Endothelial cell of umbilical vein (primary cell): ENCODE measurements around the gene MSH3. TPM values are rescaled to one million over a fixed set of nuclear protein-coding genes. Genes with fewer than 3 reads are reported as not detected.

Experiments
- BruUV-seq: library from RNA; stranded (reverse); fragments of 400-500 nt; replicated peaks from 2 replicates; lab custom pipeline; 2021; lab: Mats Ljungman, UMichigan
- CTCF ChIA-PET: fragments of 300-600, 350-600 bp; sonication (Branson Sonifier 250); formaldehyde crosslinking; loops from one replicate; lab custom pipeline; 2021; ENCODE audit warnings: antibody characterized with exemption, inconsistent platforms; lab: Charles Lee
- POLR2A ChIA-PET: fragments of 300-600, 350-600 bp; sonication (Branson Sonifier 250); formaldehyde crosslinking; loops from one replicate; lab custom pipeline; 2021; ENCODE audit warnings: antibody characterized with exemption, inconsistent platforms; lab: Charles Lee
- DNase-seq: peaks from one replicate; pipeline ENCODE4 v3.0.0-alpha.2; 2011; ENCODE audit warnings: low read depth, low spot score
- FAIRE-seq: peaks from 2 replicates; lab custom pipeline; 2011; peaks lifted over from hg19 to GRCh38; lab: Jason Lieb, UNC
- H2AFZ ChIP-seq: 2 replicates; pipeline ENCODE4 v1.6.0; 2012; ENCODE audit warnings: low read depth, low read length, control low read depth, inconsistent platforms
- H3K27ac ChIP-seq: 2 replicates; pipeline ENCODE4 v1.5.1; 2011; ENCODE audit warnings: low read depth, mild to moderate bottlenecking, control low read depth, low read length, moderate library complexity; ENCODE audit not compliant: insufficient read depth
- H3K27me3 ChIP-seq, 2 experiments: 2 replicates each; pipeline versions ENCODE4 v1.6.0 to v1.6.1; 2011; ENCODE audit warnings: low read length in 2 of 2, mixed read lengths in 1 of 2; ENCODE audit not compliant: control insufficient read depth in 2 of 2, insufficient read depth in 2 of 2
- H3K36me3 ChIP-seq, 2 experiments: 2 replicates in 1 of 2; 3 replicates in 1 of 2; pipeline ENCODE4 v1.5.1; 2011; ENCODE audit warnings: low read length in 2 of 2, mild to moderate bottlenecking in 1 of 2, moderate library complexity in 1 of 2; ENCODE audit not compliant: control insufficient read depth in 2 of 2, insufficient read depth in 2 of 2; ENCODE audit errors: extremely low read depth in 1 of 2
- H3K4me1 ChIP-seq: 3 replicates; pipeline ENCODE4 v1.5.1; 2011; ENCODE audit warnings: mild to moderate bottlenecking, low read length; ENCODE audit not compliant: control insufficient read depth, insufficient read depth; ENCODE audit errors: extremely low read depth
- H3K4me2 ChIP-seq: 2 replicates; pipeline ENCODE4 v1.6.1; 2011; ENCODE audit warnings: low read length, control low read depth, mixed read lengths; ENCODE audit not compliant: insufficient read depth
- H3K4me3 ChIP-seq, 3 experiments: fragments of 200-600 bp in 1 of 3; sonication (generic), shearing (Covaris generic) in 1 of 3; replicated peaks in 1 of 3; 2 replicates each; pipeline ENCODE4 v1.5.1; 2011 to 2016; ENCODE audit warnings: control low read depth in 3 of 3, low read length in 3 of 3, mild to moderate bottlenecking in 2 of 3, inconsistent platforms in 1 of 3, low read depth in 1 of 3, moderate library complexity in 1 of 3; ENCODE audit not compliant: insufficient read depth in 1 of 3
- H3K79me2 ChIP-seq: 2 replicates; pipeline ENCODE4 v1.6.0; 2012; ENCODE audit warnings: low read length, inconsistent platforms; ENCODE audit not compliant: control insufficient read depth, insufficient read depth
- H3K9ac ChIP-seq: replicated peaks from 2 replicates; pipeline ENCODE3; 2011; ENCODE audit warnings: low read length, control low read depth; ENCODE audit not compliant: insufficient read depth; ENCODE audit errors: extremely low read depth
- H3K9me1 ChIP-seq: replicated peaks from 3 replicates; pipeline ENCODE4 v1.6.0; 2011; ENCODE audit warnings: mild to moderate bottlenecking, low read length; ENCODE audit not compliant: control insufficient read depth, insufficient read depth; ENCODE audit errors: extremely low read depth
- H3K9me3 ChIP-seq: replicated peaks from 2 replicates; pipeline ENCODE4 v1.5.1; 2012; ENCODE audit warnings: low read length, inconsistent platforms; ENCODE audit not compliant: control insufficient read depth, insufficient read depth
- H4K20me1 ChIP-seq: replicated peaks from 2 replicates; pipeline ENCODE3; 2011; ENCODE audit warnings: mild to moderate bottlenecking, low read length; ENCODE audit not compliant: control insufficient read depth, insufficient read depth; ENCODE audit errors: extremely low read depth
- CTCF ChIP-seq, 2 donors: IDR thresholded peaks; 1 replicate in 1 of 2; 2 replicates in 1 of 2; pipeline ENCODE4 v1.5.1; 2011; ENCODE audit warnings: low read length in 2 of 2, mild to moderate bottlenecking in 2 of 2, moderate library complexity in 2 of 2, control low read depth in 1 of 2, inconsistent platforms in 1 of 2, low read depth in 1 of 2; ENCODE audit not compliant: insufficient read depth in 1 of 2; ENCODE audit errors: extremely low read depth in 1 of 2
- EZH2 ChIP-seq: IDR thresholded peaks from 2 replicates; pipeline ENCODE4 v1.6.1; 2012; ENCODE audit warnings: borderline replicate concordance, low read depth, mild to moderate bottlenecking, moderate library complexity, low read length, inconsistent platforms; ENCODE audit not compliant: severe bottlenecking
- FOS ChIP-seq: IDR thresholded peaks from 2 replicates; pipeline ENCODE4 v1.6.1; 2011; ENCODE audit warnings: mild to moderate bottlenecking, low read length, moderate library complexity, borderline replicate concordance; ENCODE audit not compliant: insufficient read depth
- GATA2 ChIP-seq: IDR thresholded peaks from 2 replicates; pipeline ENCODE4 v1.7.0; 2011; ENCODE audit warnings: low read depth, mild to moderate bottlenecking, moderate library complexity, mixed read lengths, low read length; ENCODE audit not compliant: insufficient read length, insufficient read depth
- JUN ChIP-seq: IDR thresholded peaks from 2 replicates; pipeline ENCODE4 v1.6.1; 2011; ENCODE audit warnings: borderline replicate concordance, low read depth; ENCODE audit not compliant: insufficient read length, insufficient read depth
- MAX ChIP-seq: IDR thresholded peaks from 2 replicates; pipeline ENCODE4 v1.6.1; 2011; ENCODE audit not compliant: insufficient read depth, insufficient read length
- MYC ChIP-seq: IDR thresholded peaks from one replicate; pipeline ENCODE4 v1.6.1; 2011; ENCODE audit warnings: mild to moderate bottlenecking, low read depth, low read length
- POLR2A ChIP-seq: IDR thresholded peaks from 2 replicates; pipeline ENCODE4 v1.6.1; 2012; ENCODE audit warnings: low read depth, mild to moderate bottlenecking, control low read depth, low read length
- POLR2AphosphoS5 ChIP-seq: IDR thresholded peaks from 2 replicates; pipeline ENCODE4 v1.6.1; 2012; ENCODE audit warnings: low read depth, mild to moderate bottlenecking, control low read depth, low read length, moderate library complexity; ENCODE audit not compliant: insufficient read depth
- dilution Hi-C: fragments of 300-500 bp; cut with MboI; formaldehyde crosslinking; loops from one replicate; pipeline ENCODE4 v1.15.0; 2019; ENCODE audit warnings: low sequenced_read_pairs; ENCODE audit not compliant: extremely low pct_ligation_motif_present
- intact Hi-C: fragments of 100-400 bp; cut with micrococcal nuclease; formaldehyde crosslinking; loops from one replicate; pipeline ENCODE4 v1.10.0; 2022
- polyA plus RNA-seq, 4 experiments: library from polyadenylated mRNA; depleted of rRNA in 3 of 4; stranded (reverse) in 3 of 4; unstranded in 1 of 4; fragments of >200 nt; gene quantifications; 2 replicates each; pipeline versions ENCODE4 v1.2.1 to v1.2.3, GENCODE V29; 2011 to 2012; ENCODE audit warnings: missing spikeins in 1 of 4
- total RNA-seq: library from RNA; stranded (reverse); gene quantifications from 2 replicates; pipeline ENCODE4 v1.2.3, GENCODE V29; 2021

Gene MSH3
- total and polyA plus RNA-seq, 2 donors (not counting 3 experiments of a cell fraction or from before 2014, with no cell fraction given): 2.0 to 13.0 TPM

- POLR2A ChIA-PET: no interaction called here
- dilution Hi-C loops: no loop called here
Observed at GRCh38 chr5:80629281-80629680, 25.2 kb upstream of the MSH3 start.

GRCh38 chr5:80631278-80632259 is 22.9 kb upstream of the MSH3 start:
- peaks cover 2% of the 10 kb centered on the region for H3K4me1 ChIP-seq
- peaks cover 0 to 2% of the 10 kb centered on the region in 2 experiments for H3K36me3 ChIP-seq
- H3K27me3 ChIP-seq: no peaks in the 10 kb centered on the region
- no peak overlapping the region for H3K4me2 ChIP-seq
- no peak for TF ChIP-seq FOS
- no peak for TF ChIP-seq POLR2A
- no peak for TF ChIP-seq JUN
- TF ChIP-seq GATA2: no peak
- TF ChIP-seq EZH2: no peak
- no peak for TF ChIP-seq CTCF (IDR thresholded peaks at IDR 0.05; ENCODE audit: extremely low read depth in 1 of 2, insufficient read depth in 1 of 2, low read depth in 1 of 2, low read length in 2 of 2)
- TF ChIP-seq MYC: no peak
- TF ChIP-seq MAX: no peak
- no peak for TF ChIP-seq POLR2AphosphoS5
- BruUV-seq: no TSS peak
- ChIA-PET CTCF (no interaction called here), POLR2A (no interaction called here)
- H3K9ac ChIP-seq: no peak overlapping the region
- H3K9me1 ChIP-seq: no peaks in the 10 kb centered on the region
- dilution Hi-C loops: no loop called here
- no peaks in the 10 kb centered on the region for H3K79me2 ChIP-seq
- H3K4me3 ChIP-seq: no peak overlapping the region
- no peaks in the 10 kb centered on the region for H4K20me1 ChIP-seq
- intact Hi-C loops: no loop called here
- DNase-seq (no peak), FAIRE-seq (no peak)
- H3K9me3 ChIP-seq: no peaks in the 10 kb centered on the region
- no peak overlapping the region for H2AFZ ChIP-seq
- no peak overlapping the region for H3K27ac ChIP-seq

More at GRCh38 chr5:80629281-80629680, 25.2 kb upstream of the MSH3 start:
- intact Hi-C loops: no loop called here
- no peaks in the 10 kb centered on the region for H3K9me3 ChIP-seq
- peaks cover 2% of the 10 kb centered on the region for H3K4me1 ChIP-seq
- TF ChIP-seq EZH2: no peak
- no peak for TF ChIP-seq MYC
- no peak for TF ChIP-seq FOS
- TF ChIP-seq GATA2: no peak
- TF ChIP-seq JUN: no peak
- TF ChIP-seq MAX: no peak
- TF ChIP-seq POLR2AphosphoS5: no peak
- H3K9ac ChIP-seq: no peak overlapping the region
- H3K79me2 ChIP-seq: no peaks in the 10 kb centered on the region
- H3K4me3 ChIP-seq: no peak overlapping the region
- no peak overlapping the region for H3K27ac ChIP-seq
- H3K27me3 ChIP-seq: no peaks in the 10 kb centered on the region
- peaks cover 0 to 2% of the 10 kb centered on the region in 2 experiments for H3K36me3 ChIP-seq
- BruUV-seq: no TSS peak
- FAIRE-seq (no peak), DNase-seq (no peak)
- H3K9me1 ChIP-seq: no peaks in the 10 kb centered on the region
- CTCF ChIA-PET: interaction anchor here (1.0 kb wide), 1 partner anchor 43 kb away, joined by 3 read pairs; no protein-coding TSS in a partner anchor
- H2AFZ ChIP-seq: no peak overlapping the region
- H3K4me2 ChIP-seq: no peak overlapping the region
- no peaks in the 10 kb centered on the region for H4K20me1 ChIP-seq
